Endothelial cell of umbilical vein (primary cell): ENCODE data around the gene TMEM237.

Source experiments
- GATA2 ChIP-seq: IDR thresholded peaks from 2 replicates; pipeline ENCODE4 v1.7.0; 2011; ENCODE audit warnings: low read depth, mild to moderate bottlenecking, moderate library complexity, mixed read lengths, low read length; ENCODE audit not compliant: insufficient read length, insufficient read depth
- POLR2AphosphoS5 ChIP-seq: IDR thresholded peaks from 2 replicates; pipeline ENCODE4 v1.6.1; 2012; ENCODE audit warnings: low read depth, mild to moderate bottlenecking, control low read depth, low read length, moderate library complexity; ENCODE audit not compliant: insufficient read depth
- TF ChIP-seq, protein P1 (sequence below), 2 donors: IDR thresholded peaks; 1 replicate in 1 of 2; 2 replicates in 1 of 2; pipeline ENCODE4 v1.5.1; 2011; ENCODE audit warnings: low read length in 2 of 2, mild to moderate bottlenecking in 2 of 2, moderate library complexity in 2 of 2, control low read depth in 1 of 2, inconsistent platforms in 1 of 2, low read depth in 1 of 2; ENCODE audit not compliant: insufficient read depth in 1 of 2; ENCODE audit errors: extremely low read depth in 1 of 2

DNA sequence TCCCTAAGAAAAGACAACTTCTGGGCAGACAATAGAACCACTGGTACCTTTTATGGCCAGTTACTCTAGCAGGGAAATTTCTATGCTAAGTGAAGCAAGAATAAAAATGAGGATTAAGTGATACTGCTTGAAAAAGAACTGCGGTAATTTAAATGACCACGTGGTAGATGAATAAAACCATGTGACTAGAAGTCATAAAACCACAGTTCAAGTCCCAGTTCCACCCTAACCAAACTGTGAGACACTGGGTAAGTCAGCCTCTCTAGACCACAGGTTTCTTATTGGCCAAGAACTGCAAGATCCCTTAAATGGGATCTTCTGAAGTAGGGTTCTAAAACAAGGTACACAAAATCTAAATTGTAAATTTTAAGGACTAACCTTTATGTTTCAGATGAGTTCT, 12.7 kb downstream of the TMEM237 start:
- TF ChIP-seq, protein P1, sequence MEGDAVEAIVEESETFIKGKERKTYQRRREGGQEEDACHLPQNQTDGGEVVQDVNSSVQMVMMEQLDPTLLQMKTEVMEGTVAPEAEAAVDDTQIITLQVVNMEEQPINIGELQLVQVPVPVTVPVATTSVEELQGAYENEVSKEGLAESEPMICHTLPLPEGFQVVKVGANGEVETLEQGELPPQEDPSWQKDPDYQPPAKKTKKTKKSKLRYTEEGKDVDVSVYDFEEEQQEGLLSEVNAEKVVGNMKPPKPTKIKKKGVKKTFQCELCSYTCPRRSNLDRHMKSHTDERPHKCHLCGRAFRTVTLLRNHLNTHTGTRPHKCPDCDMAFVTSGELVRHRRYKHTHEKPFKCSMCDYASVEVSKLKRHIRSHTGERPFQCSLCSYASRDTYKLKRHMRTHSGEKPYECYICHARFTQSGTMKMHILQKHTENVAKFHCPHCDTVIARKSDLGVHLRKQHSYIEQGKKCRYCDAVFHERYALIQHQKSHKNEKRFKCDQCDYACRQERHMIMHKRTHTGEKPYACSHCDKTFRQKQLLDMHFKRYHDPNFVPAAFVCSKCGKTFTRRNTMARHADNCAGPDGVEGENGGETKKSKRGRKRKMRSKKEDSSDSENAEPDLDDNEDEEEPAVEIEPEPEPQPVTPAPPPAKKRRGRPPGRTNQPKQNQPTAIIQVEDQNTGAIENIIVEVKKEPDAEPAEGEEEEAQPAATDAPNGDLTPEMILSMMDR (IDR thresholded peaks at IDR 0.05; ENCODE audit: extremely low read depth in 1 of 2, insufficient read depth in 1 of 2, low read depth in 1 of 2, low read length in 2 of 2): no peak
- TF ChIP-seq POLR2AphosphoS5 (no peak), GATA2 (no peak)
